GM18858 (cell line): ENCODE data around the gene PDLIM7.

ENCODE experiments used
- ATAC-seq: cut with Tn5 transposase; IDR thresholded peaks from one replicate; pipeline ENCODE4 v1.9.1; 2021; ENCODE audit not compliant: unreplicated experiment

The PDLIM7 gene

DNA sequence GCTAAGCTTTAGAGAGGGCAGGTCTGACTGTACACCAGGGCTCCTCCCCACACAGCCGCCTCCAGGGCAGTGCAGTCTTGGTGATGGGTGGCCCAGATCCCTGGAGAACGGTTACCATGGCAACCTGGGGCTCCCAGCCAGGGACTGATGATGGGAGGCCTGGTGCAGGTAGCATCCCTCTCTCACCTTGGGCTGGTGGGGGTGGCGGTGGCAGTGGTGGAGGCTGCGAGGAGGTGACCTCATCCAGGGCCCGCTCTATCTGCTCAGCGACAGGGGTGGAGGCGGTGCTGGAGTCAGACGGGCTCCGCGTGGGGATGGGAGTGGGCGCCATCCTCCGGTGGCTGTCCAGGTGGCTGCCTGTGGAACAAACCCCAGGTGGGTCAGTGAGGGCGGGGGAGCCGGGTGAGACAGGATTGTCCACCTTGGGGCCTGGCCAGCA, 38.5 kb downstream of the PDLIM7 start:
- no peak for ATAC-seq

DNA sequence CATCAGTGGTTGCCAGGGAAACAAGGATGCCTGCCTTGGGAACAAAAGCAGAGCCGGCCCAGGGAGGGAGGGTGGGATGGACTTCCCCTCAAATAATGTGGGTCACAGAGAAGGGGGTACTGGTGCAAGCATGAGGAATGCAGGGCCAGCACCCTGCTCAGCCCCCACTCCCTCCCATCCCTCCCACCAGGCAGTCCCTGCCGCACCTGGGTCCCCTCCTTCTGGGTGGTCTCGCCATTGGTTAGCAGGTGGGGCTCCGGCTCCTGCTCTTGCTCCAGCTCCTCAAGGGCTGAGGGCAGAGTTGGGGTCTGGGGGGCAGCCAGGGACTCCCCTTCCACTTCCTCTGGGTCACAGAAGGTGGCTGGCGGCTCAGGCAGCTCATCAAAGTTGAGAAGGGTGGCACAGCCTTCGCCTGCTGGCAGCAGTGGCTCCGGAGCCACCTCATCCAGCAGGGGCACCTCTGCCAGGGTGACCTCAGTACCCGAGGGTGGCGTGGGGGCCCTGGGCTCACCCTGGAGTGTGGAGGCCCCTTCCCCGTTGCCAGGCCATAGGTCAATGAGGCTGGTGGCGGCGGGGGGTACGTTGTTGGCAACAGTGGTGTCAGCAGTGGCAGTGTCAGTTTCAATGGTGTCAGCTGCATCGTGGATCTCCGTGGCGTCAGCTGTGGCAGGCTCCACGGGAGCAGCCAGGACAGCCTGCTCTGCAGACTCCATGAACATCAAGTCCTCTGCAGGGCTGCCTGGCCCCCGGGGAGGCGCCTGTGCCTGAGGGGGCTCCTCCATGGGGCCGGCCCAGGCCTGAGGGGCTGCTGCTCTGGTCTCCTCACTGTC, 39.3 kb downstream of the PDLIM7 start:
- ATAC-seq = no peak

DNA sequence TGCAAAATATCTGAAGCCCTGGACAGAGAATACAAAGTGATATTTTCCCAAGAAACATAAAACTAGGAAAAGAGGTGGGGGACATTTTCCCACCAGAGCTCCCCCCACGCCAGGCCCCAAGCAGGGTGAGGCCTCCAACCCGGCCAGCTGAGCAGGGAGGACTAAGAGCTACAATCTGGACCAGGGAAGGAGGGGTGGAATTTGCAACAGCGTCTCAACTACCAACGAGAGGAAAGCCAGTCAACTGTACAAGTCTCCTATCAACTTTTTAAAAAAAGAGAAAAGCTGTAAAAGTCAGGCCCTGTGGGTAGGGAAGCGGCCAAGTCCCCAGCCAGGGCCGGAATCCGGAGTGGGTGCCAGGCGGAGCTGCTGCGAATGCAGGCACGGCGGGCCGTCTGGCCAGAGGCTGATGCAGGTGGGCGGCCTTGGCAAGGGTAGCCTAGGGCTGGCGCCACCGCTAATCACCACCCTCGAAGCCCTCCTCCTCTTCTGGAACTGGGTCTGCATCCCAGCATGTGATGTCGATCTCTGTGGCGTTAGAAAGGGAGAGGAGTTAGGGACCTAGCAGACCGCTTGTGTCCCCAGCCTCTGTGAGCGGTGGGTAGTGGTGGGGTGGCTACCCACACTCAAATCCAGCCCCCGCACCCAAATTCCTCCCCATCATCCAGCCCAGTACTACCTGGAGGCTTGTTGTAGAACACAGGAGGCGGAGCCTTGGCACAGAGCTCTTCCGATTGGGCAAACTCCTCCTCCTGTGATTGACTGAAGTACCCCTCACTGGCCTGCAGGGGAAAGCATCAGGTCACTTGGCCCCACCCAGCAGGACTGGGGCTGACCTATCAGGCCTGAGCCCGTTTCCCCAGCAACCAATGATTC, 40.2 kb downstream of the PDLIM7 start:
- ATAC-seq = peak; percentile 31

DNA sequence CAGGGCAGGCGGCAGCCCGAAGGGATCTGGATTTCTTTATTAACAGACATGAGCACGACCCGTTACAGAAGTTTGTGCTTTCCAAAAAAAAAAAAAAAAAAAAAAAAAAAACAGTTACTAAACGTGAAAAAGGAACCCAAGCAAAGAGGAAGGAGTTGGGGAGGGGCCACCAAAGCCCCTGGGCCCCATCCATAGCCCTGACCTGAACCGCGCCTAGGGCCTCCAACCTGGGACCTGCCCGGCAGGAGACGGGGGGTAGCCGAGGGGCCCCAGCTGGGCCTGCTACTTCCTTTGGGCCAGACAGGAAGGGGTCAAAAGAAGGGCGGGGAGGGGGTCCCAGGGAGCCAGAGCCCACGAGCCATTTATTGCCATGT, 40.8 kb downstream of the PDLIM7 start:
- no peak for ATAC-seq

DNA sequence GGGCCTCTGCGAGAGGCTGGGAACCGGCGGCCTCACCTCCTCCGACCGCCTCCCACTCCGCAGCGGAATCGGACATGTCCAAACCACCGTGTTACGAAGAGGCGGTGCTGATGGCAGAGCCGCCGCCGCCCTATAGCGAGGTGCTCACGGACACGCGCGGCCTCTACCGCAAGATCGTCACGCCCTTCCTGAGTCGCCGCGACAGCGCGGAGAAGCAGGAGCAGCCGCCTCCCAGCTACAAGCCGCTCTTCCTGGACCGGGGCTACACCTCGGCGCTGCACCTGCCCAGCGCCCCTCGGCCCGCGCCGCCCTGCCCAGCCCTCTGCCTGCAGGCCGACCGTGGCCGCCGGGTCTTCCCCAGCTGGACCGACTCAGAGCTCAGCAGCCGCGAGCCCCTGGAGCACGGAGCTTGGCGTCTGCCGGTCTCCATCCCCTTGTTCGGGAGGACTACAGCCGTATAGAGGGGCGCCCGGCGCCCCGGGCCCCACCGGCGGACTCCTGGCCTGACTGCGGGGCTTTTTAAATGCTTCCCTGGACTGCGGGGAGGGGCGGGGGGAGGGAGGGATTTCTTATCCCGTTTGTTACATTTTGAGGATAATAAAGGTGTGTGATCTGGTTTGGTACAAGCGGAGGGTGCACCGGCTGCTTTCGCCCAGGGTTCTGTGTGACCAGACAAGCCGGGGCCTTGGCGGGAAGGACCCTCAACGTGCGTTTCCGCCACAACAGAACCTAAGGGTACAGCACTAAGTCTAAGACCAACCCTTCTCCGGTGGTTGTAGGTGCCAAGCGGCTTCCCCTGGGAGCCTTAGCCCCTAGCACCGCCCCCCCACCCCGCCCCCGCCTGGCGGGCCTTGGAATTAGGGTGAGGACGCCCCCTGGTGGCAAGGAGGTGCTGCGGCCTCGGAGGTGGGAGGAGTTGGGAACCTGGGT, 41.5 kb downstream of the PDLIM7 start:
- ATAC-seq = peak; percentile 3

DNA sequence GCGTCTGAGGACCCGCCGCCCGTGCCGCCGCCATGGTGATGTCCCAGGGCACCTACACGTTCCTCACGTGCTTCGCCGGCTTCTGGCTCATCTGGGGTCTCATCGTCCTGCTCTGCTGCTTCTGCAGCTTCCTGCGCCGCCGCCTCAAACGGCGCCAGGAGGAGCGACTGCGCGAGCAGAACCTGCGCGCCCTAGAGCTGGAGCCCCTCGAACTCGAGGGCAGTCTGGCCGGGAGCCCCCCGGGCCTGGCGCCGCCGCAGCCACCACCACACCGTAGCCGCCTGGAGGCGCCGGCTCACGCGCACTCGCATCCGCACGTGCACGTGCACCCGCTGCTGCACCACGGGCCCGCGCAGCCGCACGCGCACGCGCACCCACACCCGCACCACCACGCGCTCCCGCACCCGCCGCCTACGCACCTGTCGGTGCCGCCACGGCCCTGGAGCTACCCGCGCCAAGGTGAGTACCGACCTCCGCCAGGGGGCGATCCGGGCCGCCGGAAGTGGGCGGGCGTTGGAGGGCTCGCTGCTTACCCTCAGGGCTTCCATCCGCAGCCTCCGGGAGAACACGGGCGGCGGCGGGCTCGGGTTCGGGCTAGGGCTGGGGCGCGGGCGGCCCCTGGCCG, 42.3 kb downstream of the PDLIM7 start:
- peak; percentile 33 for ATAC-seq

DNA sequence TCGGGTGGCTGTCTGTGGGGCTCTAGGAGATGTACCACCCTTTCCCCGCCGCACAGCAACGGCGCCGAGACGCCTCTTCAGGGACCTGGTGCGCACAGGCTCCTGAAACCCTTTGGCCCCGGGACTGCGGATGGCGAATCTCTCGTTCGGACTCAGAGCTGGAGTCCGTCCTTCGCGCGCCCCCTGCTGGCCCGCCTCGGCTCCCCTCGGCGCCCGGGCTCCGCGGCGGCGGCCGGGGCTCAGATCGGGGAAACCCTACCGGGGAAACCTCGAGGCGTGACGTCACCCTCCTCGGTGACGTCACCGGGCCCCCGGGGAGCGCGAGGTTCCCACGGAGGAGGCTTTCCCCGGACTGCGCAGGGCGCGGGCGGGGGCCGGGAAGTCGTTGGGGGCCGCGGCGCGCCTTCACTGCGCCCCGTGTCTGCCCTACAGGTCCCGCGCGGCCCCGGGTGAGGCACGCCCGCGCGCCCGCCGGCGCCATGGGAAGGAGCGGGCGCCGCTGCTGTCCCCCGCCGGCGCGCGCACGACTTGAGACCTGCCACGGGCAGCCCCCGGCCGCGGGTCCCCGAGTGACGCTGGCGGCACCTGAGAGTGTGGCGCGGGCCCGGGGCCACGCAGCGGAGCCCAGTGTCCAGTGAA, 42.9 kb downstream of the PDLIM7 start:
- ATAC-seq = peak; percentile 32

DNA sequence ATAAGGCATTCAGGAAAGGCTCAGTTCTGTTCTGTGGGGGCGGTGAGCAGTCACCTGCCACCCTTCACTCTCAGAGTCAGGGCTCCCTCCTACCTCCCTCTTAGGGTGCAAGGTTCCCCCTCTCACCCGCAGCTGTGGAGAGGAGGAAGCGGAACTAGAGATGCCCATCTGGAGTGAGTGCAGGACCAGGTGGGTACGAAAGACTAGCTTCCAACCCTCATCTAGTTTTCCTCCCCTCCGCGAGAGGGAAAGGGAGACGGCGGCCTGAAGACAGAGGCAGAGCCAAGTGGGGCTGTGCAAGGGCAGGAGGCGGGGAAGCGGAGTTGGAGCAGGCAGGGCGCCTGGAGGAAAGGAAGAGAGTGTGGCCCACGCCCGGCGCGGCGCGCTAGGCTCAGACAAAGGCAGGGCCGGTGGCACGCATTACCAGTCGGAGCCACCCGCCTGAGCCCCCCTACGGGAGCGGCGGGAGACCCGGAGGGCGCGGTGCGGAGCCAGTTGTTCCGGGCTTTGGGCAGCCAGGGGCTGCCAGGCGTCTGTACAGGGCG, 43.5 kb downstream of the PDLIM7 start:
- ATAC-seq = peak; percentile 1

DNA sequence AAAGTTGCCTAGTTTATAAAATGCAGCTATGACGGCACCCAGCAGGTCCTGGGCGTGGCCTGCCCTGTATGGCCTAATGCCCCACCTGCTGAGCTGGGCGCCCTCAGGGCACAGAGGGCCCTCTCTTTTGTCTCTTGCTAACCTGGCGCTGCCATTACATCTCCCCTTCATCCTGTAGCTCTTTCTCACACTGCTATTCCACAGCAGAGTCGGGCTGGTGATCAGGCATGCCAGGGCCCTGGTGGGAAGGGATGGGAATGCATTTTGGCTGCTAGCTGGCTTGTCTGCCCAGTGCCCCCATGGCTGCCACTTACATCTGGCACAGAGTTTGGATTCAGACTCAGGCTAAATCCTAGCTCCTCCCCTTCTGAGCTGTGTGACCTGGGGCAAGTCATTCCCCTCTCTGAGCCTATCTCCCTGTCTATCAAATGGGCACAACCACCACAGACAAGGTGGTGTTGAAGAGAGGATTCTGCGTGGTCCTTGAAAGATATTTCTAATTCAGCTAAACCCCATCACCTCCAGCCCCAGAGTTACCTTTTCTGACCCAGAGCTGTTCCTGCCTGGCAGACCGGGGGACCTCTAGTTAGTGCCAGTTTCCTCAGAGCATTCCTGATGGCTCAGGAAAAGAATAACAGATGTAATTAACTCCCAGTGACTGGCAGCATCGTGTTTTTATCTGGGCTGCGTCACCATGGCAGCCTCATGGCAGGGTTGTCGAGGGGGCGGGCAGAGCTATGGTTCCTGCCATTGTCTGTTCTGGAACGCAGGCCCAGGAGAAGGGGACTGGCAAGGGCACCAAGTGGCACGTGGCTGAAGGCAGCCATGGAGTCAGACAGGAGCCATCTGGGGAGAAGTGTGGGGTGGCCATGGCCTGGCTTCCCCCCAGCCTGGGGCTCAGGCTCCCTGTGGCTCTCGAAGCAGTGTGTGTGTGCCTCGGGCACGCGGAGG, 44.4 kb downstream of the PDLIM7 start:
- ATAC-seq = no peak

DNA sequence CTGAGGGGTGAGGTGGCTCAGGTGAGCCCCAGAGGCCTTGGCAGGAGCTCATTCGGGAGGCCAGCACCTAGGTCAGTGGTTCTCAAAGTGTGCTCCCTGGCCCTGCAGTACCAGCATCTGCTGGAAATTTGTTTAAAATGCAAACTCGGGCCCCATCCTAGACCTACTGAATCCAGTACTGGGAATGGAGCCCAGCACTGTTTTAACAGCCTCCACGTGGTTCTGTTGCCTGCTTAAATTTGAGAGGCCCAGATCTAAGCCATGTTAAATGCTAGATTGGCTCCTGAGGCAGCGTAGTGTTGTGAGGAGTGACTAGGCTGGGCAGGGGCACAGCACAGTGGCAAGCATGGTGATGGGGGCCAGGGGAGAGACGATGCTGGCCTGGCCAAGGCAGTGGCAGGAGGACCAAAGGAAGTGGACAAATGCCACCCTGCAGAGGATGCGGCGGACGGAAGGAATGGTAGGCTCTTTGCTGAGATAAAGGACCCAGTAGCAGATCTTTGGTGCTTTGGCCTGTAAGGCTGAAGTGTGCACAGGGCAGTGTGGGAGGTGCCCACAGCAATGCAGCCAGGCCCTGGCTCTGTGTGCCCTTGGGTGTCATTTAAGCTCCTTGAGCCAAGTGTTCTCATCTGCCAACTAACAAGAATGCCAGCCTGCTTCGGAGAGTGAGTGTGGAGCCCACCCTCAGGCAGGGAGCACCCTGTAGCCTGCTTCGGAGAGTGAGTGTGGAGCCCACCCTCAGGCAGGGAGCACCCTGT, 46.6 kb downstream of the PDLIM7 start:
- ATAC-seq = no peak

DNA sequence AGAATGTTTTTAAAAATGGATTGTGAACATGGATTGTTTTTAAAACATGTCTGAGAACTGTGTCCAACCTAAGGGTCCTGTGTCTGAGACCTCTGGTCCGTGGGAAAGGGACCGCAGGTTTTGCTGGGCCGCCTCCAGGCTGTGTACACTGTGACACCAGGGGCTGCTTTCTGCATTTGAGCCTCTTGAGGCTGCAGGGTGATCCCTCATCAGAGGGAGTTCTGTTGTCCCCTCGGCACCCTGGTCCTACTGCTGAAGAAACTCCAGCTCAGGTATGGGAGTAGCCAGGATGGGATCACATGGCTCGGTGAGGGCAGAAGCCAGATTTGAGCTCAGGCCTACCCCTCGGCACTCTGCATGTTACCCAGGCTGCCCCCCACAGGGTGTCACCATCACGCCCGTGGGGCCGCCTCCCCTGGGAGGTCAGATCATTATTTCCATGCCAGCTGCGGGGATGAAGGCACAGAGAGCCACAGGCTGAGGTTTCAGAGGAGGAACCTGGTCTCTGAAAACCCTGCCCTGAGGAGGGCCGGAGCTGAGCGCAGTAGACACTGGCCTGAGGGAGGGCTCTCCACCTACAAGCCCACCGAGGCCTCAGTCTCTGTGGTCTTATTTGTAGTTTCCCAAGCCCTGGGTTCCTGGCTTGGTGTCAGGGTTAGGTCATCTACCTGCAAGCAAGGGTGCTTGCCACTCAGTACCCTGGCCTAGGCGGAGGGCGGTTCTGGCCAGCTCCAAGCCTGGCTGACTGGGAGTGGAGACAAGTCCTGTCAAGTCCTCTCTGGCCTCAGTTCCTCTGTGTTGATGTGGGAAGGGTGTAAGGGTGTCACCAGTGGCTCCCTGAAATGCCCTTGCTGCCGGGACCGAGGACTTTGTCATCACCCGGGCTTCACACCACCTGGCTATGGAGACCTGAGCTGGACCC, 48.0 kb downstream of the PDLIM7 start:
- no peak for ATAC-seq

DNA sequence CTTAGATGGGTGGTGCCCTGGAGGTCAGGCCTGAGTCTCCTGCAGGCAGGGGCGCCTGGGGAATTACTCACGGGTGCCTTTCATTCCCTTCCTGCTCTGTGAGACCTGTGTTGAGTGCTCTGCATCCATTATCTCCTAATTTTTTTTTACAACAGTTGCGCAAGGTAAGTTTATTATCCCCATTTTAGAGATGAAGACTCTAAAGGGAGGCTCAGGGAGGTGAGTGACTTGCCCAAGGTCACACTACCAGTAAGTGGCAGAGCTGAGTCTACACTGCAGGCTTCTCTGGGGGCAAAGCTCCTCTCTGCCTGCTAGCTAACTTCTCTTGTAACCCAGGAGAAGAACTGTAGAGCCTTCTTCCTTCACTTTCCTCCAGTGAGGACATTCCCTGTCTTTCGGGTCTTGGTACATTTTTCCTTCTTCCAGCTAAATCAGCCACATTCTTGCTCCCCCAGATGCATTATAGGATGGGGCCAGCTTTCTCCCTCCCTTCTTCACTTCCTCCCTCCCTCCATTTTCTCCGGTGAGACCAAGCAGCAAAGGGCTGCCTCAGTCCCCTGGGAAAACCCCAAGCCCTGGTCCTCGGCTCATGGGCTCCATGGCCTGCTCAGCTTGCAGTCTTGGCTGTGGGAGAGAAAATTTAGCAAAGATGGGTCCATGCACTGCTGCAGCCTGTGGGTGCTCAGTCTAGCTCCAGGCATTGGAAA, 49.0 kb downstream of the PDLIM7 start:
- ATAC-seq = no peak

DNA sequence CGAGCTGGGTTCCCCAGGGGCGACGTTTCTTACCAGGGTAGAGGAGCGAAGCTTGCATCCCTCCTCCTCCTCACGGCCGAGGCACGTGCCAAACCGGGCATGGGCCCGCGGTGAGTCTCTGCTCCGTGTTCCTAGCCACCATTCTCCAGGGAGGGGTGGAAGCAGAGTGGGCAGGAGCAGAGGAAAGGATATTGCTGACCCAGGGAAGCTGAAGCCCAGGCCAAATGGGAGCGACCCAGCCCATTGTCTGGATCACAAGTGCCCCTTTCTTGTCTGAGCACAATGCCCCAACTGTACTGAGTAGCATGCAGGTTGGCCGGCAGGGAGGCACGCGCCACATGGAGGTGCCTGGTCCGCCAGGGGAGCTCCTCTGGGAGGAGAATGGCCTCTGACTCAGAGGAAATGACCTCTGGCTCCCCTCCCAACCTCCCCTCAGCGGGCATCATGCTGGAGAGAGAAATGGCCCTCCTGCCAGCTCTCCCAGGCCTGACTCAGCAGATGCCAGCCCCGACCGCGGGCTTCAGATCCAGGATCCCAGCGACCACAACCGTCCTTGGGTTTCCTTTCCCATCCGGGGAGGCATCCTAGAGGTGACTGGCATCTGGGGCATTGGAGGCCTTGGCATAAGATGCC, 49.7 kb downstream of the PDLIM7 start:
- no peak for ATAC-seq

DNA sequence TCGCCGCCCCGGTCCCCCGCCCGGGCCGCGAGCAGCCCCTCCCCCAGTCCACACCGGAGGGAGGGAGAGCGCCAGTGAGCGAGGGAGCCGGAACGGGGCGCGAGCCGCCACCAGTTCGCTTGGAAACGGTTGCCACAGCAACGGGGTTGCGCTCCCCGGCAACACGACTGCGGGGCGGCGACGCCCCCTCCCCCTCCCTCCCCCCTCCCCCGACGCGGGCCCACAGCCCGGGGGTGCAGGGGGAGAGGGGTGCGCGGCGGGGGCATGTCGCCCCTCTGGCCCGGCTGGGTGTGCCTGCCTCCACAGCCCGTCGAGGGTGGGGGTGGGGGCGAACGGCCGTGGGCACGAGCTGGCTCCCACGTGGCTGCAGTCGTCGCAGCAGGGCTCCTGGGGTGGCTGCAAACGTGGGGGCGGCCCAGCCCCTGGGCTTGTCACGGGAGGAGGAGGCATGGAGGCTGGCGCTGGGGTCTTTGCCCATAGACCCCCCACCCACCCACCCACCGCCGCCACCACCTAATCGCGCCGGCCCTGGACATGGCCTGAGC, 50.3 kb downstream of the PDLIM7 start:
- ATAC-seq = peak; percentile 17
